OCI-LY7 (cell line): ENCODE data around the gene M6PR. TPM values are rescaled to one million over a fixed set of nuclear protein-coding genes. Genes with fewer than 3 reads are reported as not detected.

Source experiments
- BruUV-seq: library from RNA; stranded (reverse); fragments of 400-500 nt; replicated peaks from 2 replicates; lab custom pipeline; 2021; lab: Mats Ljungman, UMichigan
- CTCF ChIA-PET: fragments of 300-600 bp; sonication (Branson Sonifier 250); formaldehyde crosslinking; loops from one replicate; lab custom pipeline; 2022; ENCODE audit warnings: antibody characterized with exemption; ENCODE audit not compliant: unreplicated experiment; lab: Charles Lee
- POLR2A ChIA-PET: fragments of 300-600 bp; sonication (Branson Sonifier 250); formaldehyde crosslinking; loops from one replicate; lab custom pipeline; 2022; ENCODE audit warnings: antibody characterized with exemption; lab: Charles Lee
- DNase-seq: peaks from one replicate; pipeline ENCODE4 v3.0.0-alpha.2; 2015; ENCODE audit warnings: low spot score
- H2AFZ ChIP-seq: fragments of 200-600 bp; sonication (generic), shearing (Covaris generic); 2 replicates; pipeline ENCODE4 v1.6.1; 2014; ENCODE audit warnings: mild to moderate bottlenecking, antibody characterized with exemption, low read length, moderate library complexity
- H3K27ac ChIP-seq: fragments of 200-600 bp; sonication (generic); 2 replicates; pipeline ENCODE4 v1.5.1; 2014; ENCODE audit warnings: mixed run types, low read depth, mild to moderate bottlenecking, moderate library complexity, low read length, inconsistent platforms; ENCODE audit not compliant: poor library complexity, severe bottlenecking
- H3K36me3 ChIP-seq: fragments of 200-600 bp; sonication (generic); 2 replicates; pipeline ENCODE4 v1.6.1; 2014; ENCODE audit warnings: mild to moderate bottlenecking, antibody characterized with exemption, low read length, moderate library complexity, mixed read lengths; ENCODE audit not compliant: insufficient read depth
- H3K4me1 ChIP-seq: fragments of 200-600 bp; sonication (generic); 2 replicates; pipeline ENCODE4 v1.5.1; 2014; ENCODE audit warnings: mild to moderate bottlenecking, low read length; ENCODE audit not compliant: insufficient read depth, poor library complexity, severe bottlenecking
- H3K4me2 ChIP-seq: fragments of 200-600 bp; sonication (generic); 2 replicates; pipeline ENCODE4 v1.6.1; 2014; ENCODE audit warnings: mild to moderate bottlenecking, low read length
- H3K4me3 ChIP-seq: fragments of 200-600 bp; sonication (generic); 2 replicates; pipeline ENCODE4 v1.5.1; 2014; ENCODE audit warnings: mild to moderate bottlenecking, low read depth, low read length; ENCODE audit not compliant: poor library complexity, severe bottlenecking
- H3K79me2 ChIP-seq: fragments of 200-600 bp; sonication (generic); 2 replicates; pipeline ENCODE4 v1.6.1; 2016; ENCODE audit warnings: low read depth, mild to moderate bottlenecking, low read length, moderate library complexity, mixed read lengths; ENCODE audit not compliant: insufficient read depth
- H3K9me2 ChIP-seq: fragments of 200-600 bp; sonication (generic); 2 replicates; pipeline ENCODE4 v1.6.1; 2016; ENCODE audit warnings: mild to moderate bottlenecking, low read length, mixed read lengths; ENCODE audit not compliant: insufficient read depth
- H3K9me3 ChIP-seq: fragments of 200-600 bp; sonication (generic); 2 replicates; pipeline ENCODE4 v1.6.1; 2014; ENCODE audit warnings: mild to moderate bottlenecking, mixed run types, low read length, mixed read lengths
- H4K20me1 ChIP-seq: fragments of 200-600 bp; sonication (generic); 2 replicates; pipeline ENCODE4 v1.6.1; 2014; ENCODE audit warnings: mild to moderate bottlenecking, antibody characterized with exemption, low read length, moderate library complexity, mixed read lengths; ENCODE audit not compliant: insufficient read depth
- CTCF ChIP-seq: fragments of 200-600 bp; sonication (generic); conservative IDR thresholded peaks from 2 replicates; pipeline ENCODE4 v1.5.1; 2014; ENCODE audit warnings: mild to moderate bottlenecking, antibody characterized with exemption, low read length, moderate library complexity, mixed read lengths
- EZH2phosphoT487 ChIP-seq: fragments of 200-600 bp; sonication (generic); IDR thresholded peaks from 2 replicates; pipeline ENCODE4 v1.6.1; 2018; ENCODE audit warnings: low read depth, borderline replicate concordance, mild to moderate bottlenecking, mixed run types, antibody characterized with exemption, low read length, moderate library complexity, mixed read lengths
- intact Hi-C: fragments of 100-400 bp; cut with micrococcal nuclease; formaldehyde crosslinking; loops from one replicate; pipeline ENCODE4 v1.10.0; 2022; ENCODE audit not compliant: unreplicated experiment
- total RNA-seq, 2 experiments: library from RNA; depleted of rRNA in 1 of 2; stranded (reverse); fragments of >200 nt in 1 of 2; shearing (Covaris generic) in 1 of 2; gene quantifications; 2 replicates each; pipeline ENCODE4 v1.2.3, GENCODE V29; 2014 to 2022

Gene M6PR
- total RNA-seq, 2 experiments from 2014 or later = 108 to 144 TPM

- H4K20me1 ChIP-seq = no peaks in the 10 kb centered on the region
- no peaks in the 10 kb centered on the region for H3K36me3 ChIP-seq
- TF ChIP-seq EZH2phosphoT487 (no peak), CTCF (no peak)
- ChIA-PET POLR2A (interaction anchor here (1.1 kb wide), 1 partner anchor 38 kb away, joined by 3 read pairs; no protein-coding TSS in a partner anchor), CTCF (interaction anchor here (1.1 kb wide), 1 partner anchor 20 kb away, joined by 3 read pairs; no protein-coding TSS in a partner anchor)
- BruUV-seq = no TSS peak
- peaks cover 31% of the 10 kb centered on the region for H3K4me1 ChIP-seq
- H3K27ac ChIP-seq = no peak overlapping the region
- DNase-seq = no peak
- no peak overlapping the region for H3K4me3 ChIP-seq
- intact Hi-C loops = no loop called here
- peaks cover under 1% of the 10 kb centered on the region; the same call in 1 of the 2 replicates for H3K79me2 ChIP-seq
- no peak overlapping the region for H3K4me2 ChIP-seq
- H2AFZ ChIP-seq = no peak overlapping the region
- H3K9me2 ChIP-seq = no peaks in the 10 kb centered on the region
- no peaks in the 10 kb centered on the region for H3K9me3 ChIP-seq
These were observed 39.7 kb downstream of the M6PR start for GRCh38 chr12:8909752-8910151.

DNA sequence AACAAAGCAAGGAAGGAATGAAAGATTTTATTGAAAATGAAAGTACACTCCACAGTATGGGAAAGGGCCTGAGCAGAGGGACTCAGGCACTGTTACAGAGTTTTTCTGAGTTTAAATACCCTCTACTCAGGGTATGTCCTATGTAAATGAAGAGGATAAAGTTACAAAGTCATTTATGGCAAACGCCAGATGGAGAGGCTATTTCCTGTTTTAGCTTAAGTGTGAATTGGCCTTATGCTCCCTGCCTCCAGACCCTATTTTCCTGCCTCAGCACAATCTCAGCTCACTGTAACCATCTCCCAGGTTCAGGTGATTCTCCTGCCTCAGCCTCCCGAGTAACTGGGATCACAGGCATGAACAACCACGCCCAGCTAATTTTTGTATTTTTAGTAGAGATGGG is 41.9 kb downstream of the M6PR start:
- Histone ChIP-seq H3K9me2 (no peaks in the 10 kb centered on the region), H4K20me1 (no peaks in the 10 kb centered on the region), H3K4me2 (no peak overlapping the region), H3K27ac (no peak overlapping the region), H3K36me3 (no peaks in the 10 kb centered on the region), H2AFZ (peak overlapping the region; percentile 68; the same call in 1 of the 2 replicates), H3K4me3 (no peak overlapping the region), H3K79me2 (no peaks in the 10 kb centered on the region), H3K4me1 (peaks cover 21% of the 10 kb centered on the region), H3K9me3 (no peaks in the 10 kb centered on the region)
- DNase-seq = no peak
- TF ChIP-seq CTCF (no peak), EZH2phosphoT487 (no peak)
- ChIA-PET POLR2A (interaction anchor here (1.2 kb wide), 1 partner anchor 142 kb away, joined by 3 read pairs; no protein-coding TSS in a partner anchor), CTCF (no interaction called here)
- intact Hi-C loops = no loop called here
- BruUV-seq = no TSS peak
